IPS DF 6.9 (cell line): ENCODE data around the gene ACTG1.

Experiments used
- DNase-seq: peaks from one replicate; pipeline ENCODE4 v3.0.0-alpha.2; 2013; ENCODE audit warnings: low read depth, low spot score
- H3K27ac ChIP-seq: one replicate; pipeline ENCODE4 v1.5.1; 2013; ENCODE audit warnings: low read length, control low read depth
- H3K27me3 ChIP-seq: 2 replicates; pipeline ENCODE4 v1.6.1; 2013; ENCODE audit warnings: mild to moderate bottlenecking, low read length; ENCODE audit not compliant: control insufficient read depth, insufficient read depth
- H3K36me3 ChIP-seq: 2 replicates; pipeline ENCODE4 v1.6.1; 2013; ENCODE audit warnings: low read length; ENCODE audit not compliant: control insufficient read depth, insufficient read depth
- H3K4me1 ChIP-seq: 2 replicates; pipeline ENCODE4 v1.6.1; 2013; ENCODE audit warnings: low read length; ENCODE audit not compliant: control insufficient read depth, insufficient read depth
- H3K4me3 ChIP-seq: 2 replicates; pipeline ENCODE4 v1.5.1; 2013; ENCODE audit warnings: mild to moderate bottlenecking, low read length
- H3K9me3 ChIP-seq: 2 replicates; pipeline ENCODE4 v1.6.1; 2013; ENCODE audit warnings: low read length, inconsistent platforms; ENCODE audit not compliant: control insufficient read depth, insufficient read depth
- WGBS: extraction: QIAGEN DNeasy Blood & Tissue Kit; methylation state at CpG from one replicate; pipeline ENCODE4 v1.1.7; 2013; ENCODE audit warnings: mixed read lengths, missing lambda C conversion rate; ENCODE audit not compliant: insufficient read length, insufficient coverage; 5-methylcytosine and 5-hydroxymethylcytosine counted together

The ACTG1 gene

GRCh38 chr17:81493198-81494038 is 19.2 kb downstream of the ACTG1 start:
- Histone ChIP-seq H3K36me3 (no peaks in the 10 kb centered on the region), H3K9me3 (no peaks in the 10 kb centered on the region), H3K4me1 (peaks cover 13% of the 10 kb centered on the region), H3K27me3 (no peaks in the 10 kb centered on the region), H3K27ac (no peak overlapping the region), H3K4me3 (no peak overlapping the region)
- DNase-seq, result no peak
- no CpG with 5 or more reads among the region's 16 CpGs for WGBS

GRCh38 chr17:81492706-81493105 is 19.9 kb downstream of the ACTG1 start:
- Histone ChIP-seq H3K4me3 (no peak overlapping the region), H3K4me1 (peaks cover 13% of the 10 kb centered on the region), H3K9me3 (no peaks in the 10 kb centered on the region), H3K27ac (no peak overlapping the region), H3K27me3 (no peaks in the 10 kb centered on the region), H3K36me3 (no peaks in the 10 kb centered on the region)
- WGBS, result no CpG with 5 or more reads among the region's 9 CpGs
- DNase-seq, result no peak

- peaks cover 13% of the 10 kb centered on the region for H3K4me1 ChIP-seq
- no peaks in the 10 kb centered on the region for H3K9me3 ChIP-seq
- no peak for DNase-seq
- H3K36me3 ChIP-seq, result no peaks in the 10 kb centered on the region
- no peak overlapping the region for H3K27ac ChIP-seq
- no peaks in the 10 kb centered on the region for H3K27me3 ChIP-seq
- no CpG with 5 or more reads among the region's 18 CpGs for WGBS
- H3K4me3 ChIP-seq, result no peak overlapping the region
Observed at GRCh38 chr17:81492202-81492601, 20.4 kb downstream of the ACTG1 start.

- Histone ChIP-seq H3K4me1 (peaks cover 13% of the 10 kb centered on the region), H3K9me3 (no peaks in the 10 kb centered on the region), H3K4me3 (no peak overlapping the region), H3K27ac (no peak overlapping the region), H3K36me3 (no peaks in the 10 kb centered on the region), H3K27me3 (no peaks in the 10 kb centered on the region)
- DNase-seq, result no peak
- WGBS, result no CpG with 5 or more reads among the region's 5 CpGs
Observed at GRCh38 chr17:81491761-81492160, 20.8 kb downstream of the ACTG1 start.

GRCh38 chr17:81491181-81491581 is 21.4 kb downstream of the ACTG1 start:
- Histone ChIP-seq H3K36me3 (no peaks in the 10 kb centered on the region), H3K27me3 (no peaks in the 10 kb centered on the region), H3K27ac (no peak overlapping the region), H3K4me1 (peaks cover 13% of the 10 kb centered on the region), H3K4me3 (no peak overlapping the region), H3K9me3 (no peaks in the 10 kb centered on the region)
- DNase-seq, result no peak
- no CpG with 5 or more reads among the region's 5 CpGs for WGBS

- no peak for DNase-seq
- H3K9me3 ChIP-seq, result no peaks in the 10 kb centered on the region
- no peaks in the 10 kb centered on the region for H3K27me3 ChIP-seq
- WGBS, result no CpG with 5 or more reads among the region's 14 CpGs
- H3K4me3 ChIP-seq, result no peak overlapping the region
- H3K36me3 ChIP-seq, result no peaks in the 10 kb centered on the region
- H3K27ac ChIP-seq, result no peak overlapping the region
- H3K4me1 ChIP-seq, result peaks cover 13% of the 10 kb centered on the region
Observed at GRCh38 chr17:81489998-81490992, 22.3 kb downstream of the ACTG1 start.

GRCh38 chr17:81489012-81489997 is 23.3 kb downstream of the ACTG1 start:
- H3K9me3 ChIP-seq, result no peaks in the 10 kb centered on the region
- no peaks in the 10 kb centered on the region for H3K36me3 ChIP-seq
- no peak for DNase-seq
- H3K4me3 ChIP-seq, result no peak overlapping the region
- no peaks in the 10 kb centered on the region for H3K27me3 ChIP-seq
- WGBS, result no CpG with 5 or more reads among the region's 27 CpGs
- no peak overlapping the region for H3K27ac ChIP-seq
- peaks cover 13% of the 10 kb centered on the region for H3K4me1 ChIP-seq

- Histone ChIP-seq H3K27ac (no peak overlapping the region), H3K27me3 (no peaks in the 10 kb centered on the region; the same call in 1 of the 2 replicates)
Observed at GRCh38 chr17:81488276-81488860, 24.2 kb downstream of the ACTG1 start.

GRCh38 chr17:81487487-81488275 is 24.9 kb downstream of the ACTG1 start:
- Histone ChIP-seq H3K9me3 (no peaks in the 10 kb centered on the region), H3K36me3 (no peaks in the 10 kb centered on the region), H3K4me1 (peaks cover 15% of the 10 kb centered on the region), H3K27me3 (peaks cover 3% of the 10 kb centered on the region; the same call in 1 of the 2 replicates), H3K4me3 (peak overlapping the region; percentile 27; the same call in 1 of the 2 replicates), H3K27ac (no peak overlapping the region)
- no peak for DNase-seq
- WGBS, result no CpG with 5 or more reads among the region's 87 CpGs

More at GRCh38 chr17:81488276-81488860, 24.2 kb downstream of the ACTG1 start:
- H3K4me3 ChIP-seq, result peak overlapping the region; percentile 14; the same call in 1 of the 2 replicates
- H3K4me1 ChIP-seq, result peaks cover 15% of the 10 kb centered on the region
- no CpG with 5 or more reads among the region's 52 CpGs for WGBS
- no peaks in the 10 kb centered on the region for H3K9me3 ChIP-seq
- no peak for DNase-seq
- H3K36me3 ChIP-seq, result no peaks in the 10 kb centered on the region
